OCI-LY3 (cell line): ENCODE data around the gene SLC25A33.

Experiments used
- CTCF ChIP-seq: fragments of 200-600, 300-600 bp; sonication (generic); IDR thresholded peaks from 2 replicates; pipeline ENCODE4 v1.5.1; 2014; ENCODE audit warnings: antibody characterized with exemption, low read length, low read depth
- EZH2phosphoT487 ChIP-seq: fragments of 200-600 bp; shearing (Covaris generic); IDR thresholded peaks from 2 replicates; pipeline ENCODE4 v1.6.1; 2018; ENCODE audit warnings: antibody characterized with exemption, mixed run types, low read depth

DNA sequence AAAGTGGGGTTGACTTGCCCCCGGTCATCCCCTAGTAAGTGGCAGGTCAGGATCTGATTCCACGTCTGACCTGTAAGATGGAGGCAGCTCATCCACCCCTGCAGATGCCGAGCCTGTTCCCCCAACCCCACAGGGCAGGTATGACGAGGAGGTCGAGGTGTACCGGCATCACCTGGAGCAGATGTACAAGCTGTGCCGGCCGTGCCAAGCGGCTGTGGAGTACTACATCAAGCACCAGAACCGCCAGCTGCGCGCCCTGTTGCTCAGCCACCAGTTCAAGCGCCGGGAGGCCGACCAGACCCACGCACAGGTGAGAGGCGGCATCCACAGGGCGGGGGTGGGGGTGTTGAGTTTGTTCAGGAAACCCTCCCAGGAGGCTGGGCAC is 59.0 kb downstream of the SLC25A33 start:
- TF ChIP-seq CTCF (no peak), EZH2phosphoT487 (no peak)
